Measurements from ENCODE around the gene JHY.

JHY gene

DNA sequence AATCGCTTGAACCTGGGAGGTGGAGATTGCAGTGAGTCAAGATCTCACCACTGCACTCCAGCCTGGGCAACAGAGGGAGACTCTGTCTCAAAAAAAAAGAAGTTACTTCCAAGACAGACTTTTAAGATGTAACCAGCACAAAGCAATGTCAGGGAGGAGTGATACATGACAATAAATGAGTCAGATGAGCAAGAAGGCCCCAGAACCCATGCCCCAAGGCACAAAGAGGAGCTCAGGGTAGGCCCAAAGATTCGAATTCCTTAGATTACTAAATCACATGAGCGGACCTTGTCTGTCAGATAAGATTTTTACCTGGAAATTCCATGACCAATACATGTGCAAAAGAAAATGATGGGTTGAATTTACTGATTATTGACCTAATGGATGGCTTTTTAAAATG is 10.5 kb upstream of the JHY start:
- no peak for DNase-seq

DNA sequence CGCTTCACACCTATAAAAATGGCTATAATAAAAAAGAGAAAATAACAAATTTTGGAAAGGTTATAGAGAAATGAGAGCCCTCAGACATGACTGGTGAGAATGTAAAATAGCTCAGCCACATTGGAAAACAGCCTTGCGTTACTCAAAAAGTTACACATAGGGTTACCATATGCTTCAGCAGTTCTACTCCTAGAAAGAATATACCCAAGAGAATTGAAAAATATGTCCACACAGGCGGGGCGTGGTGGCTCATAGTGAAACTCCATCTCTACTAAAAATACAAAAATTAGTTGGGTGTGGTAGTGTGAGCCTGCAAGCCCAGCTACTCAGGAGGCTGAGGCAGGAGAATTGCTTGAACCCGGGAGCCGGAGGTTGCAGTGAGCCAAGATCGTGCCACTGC is 7.6 kb upstream of the JHY start:
- DNase-seq, result no peak

DNA sequence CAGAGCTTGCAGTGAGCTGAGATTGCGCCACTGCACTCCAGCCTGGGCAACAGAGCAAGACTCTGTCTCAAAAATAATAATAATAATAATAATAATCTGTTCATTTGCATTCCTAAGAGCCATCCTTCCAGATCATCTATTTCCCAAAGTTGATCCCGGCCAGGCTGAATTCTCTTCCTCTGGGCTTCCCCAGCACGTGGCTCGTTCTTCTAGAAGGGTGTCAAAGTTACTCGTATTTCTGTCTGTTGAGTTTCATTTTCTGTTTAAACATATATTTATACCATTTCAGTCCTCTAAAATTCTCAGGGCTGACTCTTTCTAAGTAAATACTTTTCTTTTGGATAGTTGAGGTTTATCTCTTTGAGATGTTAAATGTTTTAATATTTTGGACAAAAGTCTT is 4.8 kb upstream of the JHY start:
- DNase-seq, result no peak

DNA sequence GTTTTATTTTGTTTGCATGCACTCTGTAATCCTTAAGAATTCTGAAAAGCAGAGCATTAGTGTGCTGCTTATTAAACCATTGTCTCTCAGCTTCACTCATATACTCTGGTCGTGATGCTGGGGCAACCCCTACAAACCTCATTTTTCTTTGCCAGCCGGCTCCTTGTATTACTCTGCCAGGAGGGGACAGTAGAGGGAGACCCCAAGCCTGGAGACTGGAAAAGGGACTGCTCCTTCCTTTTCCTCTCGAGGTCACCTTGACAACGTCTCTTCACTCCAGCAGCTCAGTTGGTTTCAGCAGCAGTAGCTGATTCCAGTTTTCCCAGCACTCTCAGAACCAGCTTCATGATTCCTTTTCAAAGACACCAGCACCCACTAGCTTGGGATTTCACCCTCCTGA is 2.8 kb upstream of the JHY start:
- no peak for DNase-seq

DNA sequence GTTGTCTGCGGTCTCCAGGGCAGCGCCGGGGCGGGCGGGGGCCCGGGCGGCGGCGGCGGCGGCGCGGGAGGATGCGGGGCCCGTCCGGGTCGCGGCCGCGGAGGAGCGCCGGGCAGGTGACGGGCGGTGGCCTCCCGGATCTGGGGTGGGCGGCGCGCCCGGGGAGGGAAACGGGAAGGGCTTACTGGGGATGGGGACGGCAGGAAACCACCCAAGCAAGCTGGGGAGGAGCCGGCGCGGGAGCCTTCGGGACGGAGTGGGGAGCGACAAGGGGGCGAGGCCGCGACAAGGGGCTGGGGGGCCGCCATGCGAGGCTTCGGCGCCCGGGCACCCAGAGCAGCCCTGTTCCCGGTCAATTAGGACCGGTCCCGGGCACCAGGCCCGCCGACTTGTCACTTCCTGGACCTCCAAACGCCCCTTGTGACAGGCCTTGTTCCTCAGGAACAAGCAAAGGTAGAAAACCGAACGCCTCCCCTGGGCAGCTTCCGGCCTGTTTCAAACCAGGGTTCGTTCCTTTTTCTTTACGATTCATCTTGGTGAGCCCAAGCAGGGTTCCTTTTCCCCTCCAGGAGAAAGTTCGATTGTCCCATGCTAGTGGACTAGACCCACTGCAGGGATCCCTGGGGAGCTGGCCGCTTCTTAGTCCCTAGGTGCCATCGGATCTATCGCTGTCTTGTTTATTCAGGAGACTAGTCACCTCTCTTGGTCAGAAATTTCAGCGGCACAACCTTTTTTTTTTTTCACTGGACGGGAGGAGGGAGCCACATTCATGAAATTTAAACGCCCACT is 492 bp downstream of the JHY start:
- DNase-seq, result peak; percentile 50

DNA sequence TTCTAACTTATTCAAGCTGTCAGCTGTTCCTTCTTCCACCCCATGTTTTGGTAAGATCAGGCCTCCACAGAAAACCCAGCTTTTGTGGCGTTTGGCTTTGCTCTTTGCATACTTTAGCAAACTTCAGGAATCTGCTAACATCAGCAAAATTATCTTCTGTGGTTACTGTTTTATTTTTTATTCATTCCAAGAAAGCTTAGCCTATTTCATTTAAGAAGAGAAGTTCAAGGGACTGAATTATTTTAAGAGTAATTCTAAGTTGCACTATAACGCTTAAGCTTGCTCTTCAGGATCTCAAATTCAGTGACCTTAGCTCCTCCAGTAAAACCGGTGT is 1.1 kb downstream of the JHY start:
- DNase-seq, result no peak

DNA sequence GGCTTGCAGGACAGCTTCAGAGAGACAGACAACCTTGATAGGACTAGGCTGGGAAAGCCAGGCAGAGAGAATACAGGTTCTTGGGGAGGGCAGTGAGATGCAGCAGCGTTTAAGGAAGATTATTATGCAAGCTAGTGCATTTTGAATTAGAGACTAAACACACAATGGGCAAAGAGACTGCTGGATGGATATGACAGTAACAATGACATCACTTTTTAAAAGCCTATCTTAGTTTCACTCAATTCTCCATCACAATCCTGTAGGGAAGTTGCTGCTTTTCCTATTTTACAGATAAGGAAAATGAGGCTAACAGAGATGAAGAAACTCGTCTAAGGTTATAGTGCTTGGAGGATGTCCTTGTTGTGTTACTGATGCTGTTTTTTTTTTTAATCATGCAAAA is 5.6 kb downstream of the JHY start:
- DNase-seq, result no peak

DNA sequence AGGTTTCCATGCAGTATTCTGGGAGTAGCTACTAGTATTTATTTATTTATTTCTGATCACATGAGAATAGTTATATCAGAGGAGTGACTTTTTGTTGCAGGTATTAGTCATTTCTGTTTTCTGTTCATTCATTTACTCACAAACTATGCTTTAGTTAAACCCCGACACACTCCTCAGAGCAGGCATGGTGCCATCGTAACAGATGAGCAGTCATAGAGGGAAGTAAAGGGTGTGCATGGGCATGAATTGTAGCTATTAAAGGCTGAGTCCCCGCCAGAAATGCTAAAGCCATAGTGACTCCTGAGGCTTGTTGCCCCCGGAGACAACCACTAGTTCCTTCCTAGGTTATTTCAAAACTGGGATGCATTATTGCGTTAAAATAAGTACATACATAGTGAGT is 10.6 kb downstream of the JHY start:
- no peak for DNase-seq

DNA sequence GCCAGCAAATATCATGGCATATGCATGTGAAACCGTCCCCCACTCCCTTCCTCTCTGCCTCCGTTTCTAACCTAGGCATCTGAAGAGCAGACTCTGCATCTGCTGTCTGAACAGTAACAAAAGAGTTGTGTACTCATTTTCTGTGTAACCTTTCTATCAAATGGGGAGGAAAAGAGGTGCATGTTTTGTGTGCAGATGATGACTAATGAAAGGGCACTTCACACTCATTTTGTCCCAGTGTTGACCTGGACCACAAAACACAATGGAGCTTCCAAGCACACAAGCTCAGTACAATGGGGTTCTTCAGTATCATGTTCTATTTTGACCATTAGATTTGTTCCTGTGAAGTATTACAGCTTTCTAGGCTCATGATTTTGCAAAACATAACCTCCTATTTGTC is 13.0 kb downstream of the JHY start:
- DNase-seq, result no peak

DNA sequence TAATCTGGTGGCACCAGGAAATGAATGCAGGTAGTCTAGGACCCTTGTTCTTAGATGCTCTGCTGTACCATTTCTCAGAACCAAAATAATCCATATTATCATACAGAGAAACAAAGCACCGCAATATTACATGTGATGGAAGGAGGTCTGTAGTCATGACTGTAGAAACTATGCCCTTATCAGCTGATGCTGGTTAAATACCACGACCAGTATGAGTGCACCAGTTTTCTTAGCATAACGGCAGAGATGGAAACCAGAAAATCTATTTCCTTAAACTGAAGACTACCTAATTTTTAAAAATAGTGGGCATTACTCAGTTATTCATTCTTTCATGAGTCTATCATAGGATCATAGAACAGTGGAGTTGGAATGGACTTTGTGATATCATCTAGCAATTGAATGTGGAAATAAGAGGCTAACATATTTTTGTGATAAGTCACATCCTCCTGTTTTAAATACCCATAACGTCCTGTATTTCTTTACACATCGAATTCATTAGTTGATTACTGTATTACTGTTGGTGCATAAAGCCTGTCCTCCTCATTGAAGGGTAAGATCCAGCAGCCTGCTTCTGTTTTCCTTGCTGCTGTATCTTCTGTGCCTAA is 15.1 kb downstream of the JHY start:
- DNase-seq, result no peak

DNA sequence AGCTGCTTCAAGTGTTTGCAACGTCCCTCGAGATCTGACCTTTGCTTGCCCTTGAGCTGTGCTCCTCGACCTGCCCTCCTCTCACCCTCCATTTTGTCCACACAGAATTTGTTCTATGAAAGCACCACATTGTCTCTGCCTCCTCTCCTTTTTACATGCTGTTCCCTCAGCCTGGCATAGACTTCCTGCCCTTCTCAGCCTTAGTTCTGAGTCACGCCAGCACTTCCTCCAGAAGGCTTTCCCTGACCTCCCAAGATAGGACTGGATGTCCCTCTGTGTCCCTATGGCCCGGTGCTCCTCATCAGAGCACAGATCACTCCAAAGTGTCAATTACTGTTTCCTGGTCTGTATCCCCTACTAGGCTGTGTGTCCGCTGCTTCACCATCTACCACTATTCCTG is 16.2 kb downstream of the JHY start:
- no peak for DNase-seq

DNA sequence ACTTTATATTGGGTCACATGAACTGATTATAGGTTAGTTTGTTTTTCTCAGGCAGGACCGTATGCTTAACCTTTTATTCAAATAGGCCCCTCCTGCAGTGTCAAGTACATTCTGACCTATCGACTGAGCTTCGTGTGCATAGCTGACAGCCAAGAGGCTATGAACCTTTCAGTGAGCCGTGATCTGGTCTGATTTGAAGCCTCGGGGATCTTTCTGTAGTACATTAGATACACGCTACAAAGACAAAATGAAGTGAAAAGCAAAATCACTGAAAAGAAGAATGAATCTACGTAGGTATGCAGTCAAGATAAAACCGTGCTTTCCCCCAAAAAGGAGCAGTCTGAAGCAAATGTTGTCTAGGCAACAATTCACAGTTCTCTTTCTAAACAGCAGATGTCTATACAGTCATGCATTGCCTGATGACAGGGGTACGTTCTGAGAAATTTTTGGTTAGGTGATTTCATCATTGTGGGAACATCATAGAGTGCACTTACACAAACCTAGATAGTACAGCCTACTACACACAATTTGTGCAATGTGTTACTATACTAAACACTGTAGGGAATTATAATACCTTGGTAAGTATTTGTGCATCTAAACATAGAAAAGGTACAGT is 18.1 kb downstream of the JHY start:
- DNase-seq, result no peak

DNA sequence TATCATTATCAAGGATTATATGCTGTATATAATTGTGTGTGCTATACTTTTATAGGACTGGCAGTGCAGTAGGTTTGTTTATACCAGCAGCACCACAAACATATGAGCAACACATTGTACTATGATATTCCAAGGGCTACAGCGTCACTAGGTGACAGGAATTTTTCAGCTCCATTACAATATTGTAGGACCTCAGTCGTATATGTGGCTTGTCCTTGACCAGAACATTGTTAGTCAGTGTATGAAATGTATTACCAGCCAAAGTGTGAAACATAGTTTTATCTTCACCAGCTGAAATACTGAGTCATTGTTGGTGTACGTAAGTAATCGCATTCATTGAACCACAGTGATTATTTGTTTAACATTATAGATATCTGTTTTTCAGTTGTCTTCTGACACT is 20.4 kb downstream of the JHY start:
- no peak for DNase-seq

DNA sequence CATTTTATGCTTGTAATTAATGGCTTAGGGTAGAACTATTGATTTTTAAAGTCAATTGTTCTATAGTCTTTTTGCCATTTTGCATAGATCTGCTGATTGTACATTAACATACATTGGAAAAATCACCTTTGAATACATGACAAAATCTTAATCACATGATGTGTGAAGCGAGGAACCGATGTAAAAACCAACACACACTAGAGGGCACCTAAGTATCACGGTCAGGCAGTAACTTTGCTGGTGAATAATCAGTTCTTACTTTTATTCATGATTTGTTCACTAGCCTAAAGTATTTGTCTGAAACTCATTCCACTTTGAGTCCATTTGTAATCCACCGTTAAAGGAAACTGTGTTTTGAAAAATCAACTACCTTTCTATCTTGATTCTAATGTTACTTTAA is 28.2 kb downstream of the JHY start:
- no peak for DNase-seq

DNA sequence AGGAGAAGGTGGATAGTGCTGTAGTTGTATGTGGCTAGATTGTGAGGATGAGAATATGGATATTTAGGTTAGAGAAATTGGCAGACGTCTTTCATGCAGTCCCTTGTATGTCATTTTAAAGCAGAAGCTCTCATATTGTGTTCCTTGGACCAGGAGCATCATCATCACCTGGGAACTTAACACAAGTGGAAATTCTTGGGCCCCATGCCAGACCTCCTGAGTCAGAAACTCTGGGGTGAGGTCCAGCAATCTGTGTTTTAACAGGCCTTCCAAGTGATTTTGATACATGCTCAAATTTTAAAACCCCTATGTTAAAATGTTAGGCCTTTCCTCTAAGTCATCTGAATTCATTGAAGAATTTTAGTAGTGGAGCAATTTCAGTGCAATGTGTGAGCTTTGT is 34.8 kb downstream of the JHY start:
- DNase-seq, result no peak

DNA sequence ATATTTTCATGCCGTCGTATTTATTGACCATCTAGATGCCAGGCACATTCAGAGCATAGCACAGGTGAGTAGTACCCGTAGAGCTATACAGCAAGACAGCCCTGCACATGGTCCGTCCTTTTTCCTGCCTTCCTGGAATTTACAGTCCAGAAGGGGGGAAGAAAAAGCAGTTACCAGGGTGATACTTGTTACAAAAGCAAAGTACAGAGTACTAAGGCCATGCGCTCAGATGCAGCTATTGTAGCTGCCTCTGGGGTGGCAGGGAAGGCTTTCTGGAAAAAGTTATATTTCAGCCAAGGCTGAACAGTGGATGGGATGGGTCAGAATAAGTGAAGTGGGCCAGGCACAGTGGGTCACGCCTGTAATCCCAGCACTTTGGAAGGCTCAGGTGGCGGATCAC is 36.2 kb downstream of the JHY start:
- DNase-seq, result no peak

DNA sequence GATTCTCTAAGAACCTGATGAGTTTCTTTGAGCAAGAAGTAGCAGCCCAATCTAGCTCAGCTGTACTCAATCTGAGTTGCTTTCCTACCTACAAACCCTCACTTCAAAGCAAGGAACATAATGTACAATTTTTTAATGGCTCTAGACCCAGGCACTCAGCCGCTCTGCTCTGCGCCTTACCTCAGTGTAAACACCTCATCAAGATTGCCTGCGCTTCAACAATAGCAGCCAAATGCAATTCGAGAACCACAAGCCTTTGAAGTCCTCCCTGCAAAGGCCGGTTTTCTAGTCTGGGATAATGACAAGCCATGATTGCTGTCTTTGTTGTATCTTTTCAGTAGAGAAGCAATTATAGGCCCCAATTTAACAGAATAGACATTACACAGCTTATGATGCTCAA is 38.0 kb downstream of the JHY start:
- no peak for DNase-seq

DNA sequence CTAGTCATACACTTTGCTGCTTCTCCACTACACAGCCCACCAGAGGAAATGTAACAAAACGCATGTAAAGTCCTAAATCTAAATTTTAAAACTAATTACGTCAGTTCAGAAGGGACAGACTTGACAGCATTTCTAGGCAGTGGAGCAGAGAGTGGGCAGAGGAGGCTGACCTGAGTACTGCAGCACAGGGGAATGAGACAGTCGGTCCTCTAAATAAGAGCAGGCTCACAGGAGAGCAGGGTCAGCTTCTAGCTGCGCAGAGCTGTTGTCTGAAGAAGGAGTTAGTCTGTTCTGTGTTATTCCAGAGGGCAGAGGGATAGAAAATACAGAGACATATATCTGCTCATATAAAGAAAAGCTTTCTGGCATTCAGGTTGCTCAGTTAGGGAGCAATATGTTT is 40.3 kb downstream of the JHY start:
- DNase-seq, result no peak

DNA sequence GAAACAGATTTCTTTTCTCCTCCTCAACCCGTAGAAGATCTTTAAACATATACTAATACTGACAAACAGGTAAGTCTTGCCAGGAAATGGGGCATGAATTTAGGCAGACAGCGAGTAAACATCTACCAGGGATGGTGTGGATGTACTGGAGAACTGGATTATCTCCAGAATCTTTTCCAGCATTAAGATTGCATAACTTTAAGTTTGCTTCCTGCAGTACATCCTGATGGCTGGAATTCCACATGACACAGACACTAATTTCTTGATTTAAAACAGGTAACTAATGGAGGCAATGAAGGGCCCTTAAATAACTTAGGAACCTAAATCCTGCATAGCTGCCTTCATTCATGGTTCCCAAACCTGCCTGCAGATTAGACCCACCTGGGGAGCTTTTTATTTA is 40.7 kb downstream of the JHY start:
- DNase-seq, result no peak

DNA sequence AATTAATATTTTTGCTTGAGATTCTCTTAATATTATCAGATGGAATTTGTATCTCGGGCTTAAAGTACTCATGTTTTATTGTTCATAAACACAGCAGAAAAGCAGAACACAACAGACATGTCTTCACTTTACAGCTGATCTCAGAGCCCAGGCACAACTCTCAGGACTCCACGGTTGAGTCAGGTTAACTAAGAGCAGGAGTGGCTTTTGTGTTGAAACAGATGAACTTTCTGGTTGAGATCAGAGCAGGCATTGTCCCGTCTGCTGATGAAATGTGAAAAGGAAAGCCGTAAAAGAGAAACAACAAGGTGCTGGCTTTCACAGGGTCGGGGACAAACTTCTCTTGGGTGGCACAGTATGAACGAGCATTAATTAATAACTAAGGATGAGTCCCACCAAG is 49.0 kb downstream of the JHY start:
- no peak for DNase-seq

DNA sequence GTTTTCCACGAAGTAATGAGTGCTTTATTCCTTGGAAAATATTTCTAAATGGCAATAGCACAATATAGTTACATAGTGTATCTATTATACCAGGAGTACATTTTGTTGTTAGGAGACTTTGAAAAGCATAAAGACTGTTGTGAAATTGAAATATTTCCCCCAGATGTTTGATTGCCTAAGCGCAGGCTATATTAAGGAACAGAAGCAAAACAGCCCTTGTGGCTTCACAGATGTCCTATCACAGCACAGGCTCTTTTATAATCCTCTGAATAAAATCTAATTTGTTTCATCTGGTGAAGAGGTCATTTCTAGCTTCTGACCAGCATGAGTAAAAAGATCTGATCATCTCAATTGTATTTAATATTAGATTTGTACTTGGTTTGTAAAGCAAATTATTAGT is 50.9 kb downstream of the JHY start:
- DNase-seq, result no peak

DNA sequence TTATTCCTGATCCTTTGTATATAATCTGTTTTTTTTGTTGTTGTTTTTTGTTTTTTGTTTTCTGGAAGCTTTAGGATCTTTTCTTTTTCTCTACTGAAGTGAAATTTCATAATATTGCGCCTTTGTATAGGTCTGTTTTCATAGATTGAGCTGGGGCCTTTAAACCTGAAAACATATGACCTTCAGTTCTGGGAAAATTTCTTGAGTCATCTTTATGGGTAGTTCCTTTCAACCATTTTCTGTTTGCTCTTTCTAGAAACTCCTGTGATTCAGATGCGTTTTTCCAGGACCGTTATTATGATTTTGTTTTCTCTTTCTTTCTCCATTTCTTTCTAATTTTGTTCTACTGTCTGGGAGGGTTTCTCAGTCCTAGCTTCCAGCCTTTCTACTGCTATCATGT is 55.4 kb downstream of the JHY start:
- no peak for DNase-seq

DNA sequence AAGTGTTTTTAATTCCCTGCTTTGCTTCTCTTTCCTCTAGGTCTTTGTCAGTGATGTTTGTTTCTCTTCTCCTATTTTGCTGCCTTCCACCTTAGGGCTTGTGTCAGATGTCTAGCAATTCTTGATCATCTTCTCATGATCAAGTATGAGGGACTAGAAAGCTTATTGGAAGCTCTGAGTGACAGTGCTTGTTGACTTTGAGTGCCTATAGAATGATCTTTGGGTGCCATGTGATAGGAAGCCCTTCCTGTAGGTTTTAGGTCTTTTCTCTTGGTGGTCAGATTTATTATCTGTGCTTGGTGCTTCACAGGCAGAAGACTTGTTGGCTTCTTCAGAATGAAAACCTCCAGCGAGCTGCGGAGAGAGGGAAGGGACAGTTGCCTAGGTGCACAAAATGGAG is 56.0 kb downstream of the JHY start:
- no peak for DNase-seq

DNA sequence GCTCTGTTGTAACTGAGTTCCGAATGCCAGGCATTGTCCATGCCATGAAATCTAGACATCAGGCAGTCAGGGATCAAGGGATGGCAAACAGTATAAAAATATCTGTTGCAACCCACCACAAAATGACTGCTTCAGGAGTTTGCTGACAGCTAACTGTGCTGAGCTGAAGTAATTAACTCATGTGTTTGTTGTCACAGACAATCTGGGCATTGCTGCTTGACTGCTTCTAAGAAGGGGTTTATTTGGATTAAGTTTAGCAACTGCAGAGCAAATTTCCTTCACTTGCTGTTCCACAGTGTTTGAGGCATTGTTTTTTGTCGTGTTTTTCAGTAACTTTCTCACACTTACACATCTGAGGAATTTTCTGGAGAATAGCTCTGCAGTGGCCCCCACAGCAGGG is 68.7 kb downstream of the JHY start:
- DNase-seq, result no peak

DNA sequence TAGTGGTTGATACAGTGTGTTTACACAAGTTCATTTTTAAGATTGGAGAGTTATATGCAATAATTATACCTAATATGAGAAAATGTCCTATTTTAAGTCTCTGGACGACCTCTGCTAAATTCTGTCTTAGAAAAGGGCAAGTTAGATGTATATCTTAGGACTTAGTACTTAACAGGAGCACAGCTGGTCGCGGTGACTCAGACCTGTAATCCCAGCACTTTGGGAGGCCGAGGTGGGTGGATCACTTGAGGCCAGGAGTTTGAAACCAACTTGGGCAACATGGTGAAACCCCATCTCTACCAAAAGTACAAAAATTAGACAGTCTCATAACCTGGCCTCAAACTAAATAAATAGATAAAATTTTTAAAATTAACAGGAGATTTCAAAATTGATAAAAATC is 71.9 kb downstream of the JHY start:
- DNase-seq, result no peak

Data from activated gamma-delta T cell (primary cell).